GM12801 (cell line): ENCODE results near the gene UBL4A.

Source experiments
- CTCF ChIP-seq: IDR thresholded peaks from one replicate; pipeline ENCODE4 v1.5.1; 2011; ENCODE audit warnings: control low read depth; ENCODE audit not compliant: insufficient read length; ENCODE audit errors: extremely low read depth

The UBL4A gene

GRCh38 chrX:154437971-154438893 is 48.2 kb downstream of the UBL4A start:
- no peak for TF ChIP-seq CTCF

DNA sequence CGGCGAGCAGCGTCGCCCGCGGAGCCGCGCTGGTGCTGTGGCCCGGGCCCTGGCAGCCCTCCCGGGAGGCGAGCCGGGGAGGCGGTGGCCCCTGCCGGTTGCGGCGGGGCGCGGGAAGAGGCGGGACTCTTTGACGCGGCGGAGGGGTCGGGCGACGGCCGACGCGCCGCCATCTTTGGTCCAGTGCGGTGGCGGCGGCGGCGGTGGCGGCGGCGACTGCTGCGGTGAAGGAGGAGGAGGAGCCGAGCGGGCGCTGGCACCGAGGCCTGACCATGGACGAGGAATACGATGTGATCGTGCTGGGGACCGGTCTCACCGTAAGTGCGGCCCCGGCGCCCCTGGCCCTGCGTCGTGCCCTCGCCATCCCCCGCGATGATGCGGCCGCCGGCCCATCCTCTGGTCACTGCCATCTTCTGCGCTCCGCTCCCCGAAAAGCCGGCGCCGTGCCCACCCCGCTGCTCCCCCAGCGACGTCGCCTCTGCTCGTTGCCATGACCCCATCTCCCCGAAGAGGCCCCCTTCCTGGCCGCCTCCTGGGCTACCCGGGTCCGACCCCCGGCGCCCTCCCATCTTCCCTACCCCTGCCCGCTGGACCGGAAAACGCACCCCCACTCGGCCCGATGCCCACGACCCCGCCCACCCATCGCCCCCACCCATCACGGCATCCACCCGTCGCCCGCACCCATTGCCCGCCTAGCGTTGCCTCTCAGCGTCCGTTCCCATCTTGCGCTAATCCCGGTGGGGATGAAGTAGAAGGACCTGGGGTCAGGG is 49.2 kb downstream of the UBL4A start, which contains the start of gene GDI1:
Gene GDI1 (plus strand): TSS at position 172 of the 770 bp plus-strand sequence. CDS start 101 bp downstream, at position 273.
- TF ChIP-seq CTCF: no peak

DNA sequence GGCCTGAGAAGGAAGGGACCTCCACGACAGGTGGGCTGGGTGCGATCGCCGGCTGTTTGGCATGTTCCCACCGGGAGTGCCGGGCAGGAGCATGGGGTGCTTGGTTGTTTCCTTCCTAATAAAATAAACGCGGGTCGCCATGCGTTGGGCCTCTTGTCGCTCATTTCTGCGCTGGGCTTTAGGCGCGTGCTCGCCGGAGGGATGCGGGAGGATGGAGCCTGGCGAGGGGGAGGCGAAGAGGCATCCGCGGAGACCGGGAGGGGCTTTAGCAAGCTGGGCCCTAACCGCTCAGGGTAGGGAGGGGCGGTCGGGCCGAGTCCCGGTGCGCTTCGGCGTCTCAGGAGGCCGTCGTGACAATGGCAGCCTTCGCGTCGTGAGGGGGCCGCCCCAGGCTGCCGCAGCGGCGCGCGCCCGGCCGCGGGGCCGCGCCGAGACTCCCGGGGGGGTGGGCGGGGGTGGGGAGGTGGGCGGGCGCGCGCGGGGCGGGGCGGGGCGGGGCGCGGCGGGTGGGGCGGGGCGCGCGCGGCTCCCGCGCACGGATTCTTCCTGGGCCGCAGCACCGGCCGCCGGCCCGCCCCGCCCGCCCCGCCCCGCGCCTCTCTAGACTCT is 49.9 kb downstream of the UBL4A start:
- no peak for TF ChIP-seq CTCF

- TF ChIP-seq CTCF: no peak
Observed at GRCh38 chrX:154435171-154435733, 51.2 kb downstream of the UBL4A start.

DNA sequence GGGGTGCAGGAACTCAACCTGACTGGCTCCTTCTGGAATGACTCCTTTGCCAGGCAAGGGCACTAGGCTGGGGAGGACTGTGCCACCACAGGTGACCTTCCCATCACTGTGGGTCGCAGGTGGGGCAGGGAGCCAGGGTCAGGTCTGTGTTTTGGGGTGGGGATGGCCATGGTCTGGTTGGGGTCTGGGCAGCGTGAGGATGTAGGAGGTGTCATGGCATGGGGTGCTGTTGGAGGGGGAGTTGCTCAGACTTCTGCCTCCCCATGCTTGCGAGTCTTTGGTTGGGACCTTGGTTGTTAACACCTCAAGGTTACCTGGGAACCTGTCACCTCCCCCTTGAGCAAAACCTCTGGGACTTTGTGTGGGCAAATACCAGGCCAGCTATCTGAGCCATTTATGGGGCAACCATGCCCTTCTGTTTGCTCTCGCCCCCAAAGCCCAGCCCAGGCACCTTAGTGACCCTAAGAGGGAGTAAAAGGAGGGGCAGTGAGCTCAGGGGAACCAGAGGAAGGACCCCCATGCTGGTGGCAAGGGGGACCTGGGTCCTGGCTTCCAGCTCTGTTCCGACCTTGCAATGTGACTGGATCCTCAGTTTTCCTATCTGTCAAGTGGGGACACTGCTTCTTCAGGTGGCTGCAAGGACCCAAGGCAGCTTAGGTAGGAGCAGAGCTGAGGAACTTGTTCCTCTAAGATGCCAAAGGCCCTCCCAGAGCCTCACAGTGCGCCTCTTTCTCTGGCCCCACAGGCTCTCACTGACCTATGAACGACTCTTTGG is 51.8 kb downstream of the UBL4A start:
- no peak for TF ChIP-seq CTCF
